ENCODE measurements around the gene SLC3A2.

Gene SLC3A2

GRCh38 chr11:62908468-62909072 is 27.9 kb downstream of the SLC3A2 start:
- no peak for DNase-seq (ENCODE audit: extremely low read depth in 1 of 2, low read depth in 1 of 2)

- no peak for DNase-seq (ENCODE audit: extremely low read depth in 1 of 2, low read depth in 1 of 2)
These were observed 28.6 kb downstream of the SLC3A2 start for GRCh38 chr11:62909107-62909894.

- no peak for DNase-seq (ENCODE audit: extremely low read depth in 1 of 2, low read depth in 1 of 2)
These were observed 29.6 kb downstream of the SLC3A2 start for GRCh38 chr11:62910141-62910882.

- no peak for DNase-seq (ENCODE audit: extremely low read depth in 1 of 2, low read depth in 1 of 2)
These were observed 30.7 kb downstream of the SLC3A2 start for GRCh38 chr11:62911137-62912130.

- no peak for DNase-seq (ENCODE audit: extremely low read depth in 1 of 2, low read depth in 1 of 2)
These were observed 31.6 kb downstream of the SLC3A2 start for GRCh38 chr11:62912268-62912667.

- DNase-seq (ENCODE audit: extremely low read depth in 1 of 2, low read depth in 1 of 2), result no peak
These were observed 33.7 kb downstream of the SLC3A2 start for GRCh38 chr11:62914416-62914815.

- DNase-seq (ENCODE audit: extremely low read depth in 1 of 2, low read depth in 1 of 2), result no peak
These were observed 37.3 kb downstream of the SLC3A2 start for GRCh38 chr11:62917906-62918502.

GRCh38 chr11:62918531-62918930 is 37.8 kb downstream of the SLC3A2 start:
- DNase-seq (ENCODE audit: extremely low read depth in 1 of 2, low read depth in 1 of 2), result no peak

GRCh38 chr11:62919476-62919875 is 38.8 kb downstream of the SLC3A2 start:
- DNase-seq (ENCODE audit: extremely low read depth in 1 of 2, low read depth in 1 of 2), result no peak

GRCh38 chr11:62919898-62920640 is 39.4 kb downstream of the SLC3A2 start:
- no peak for DNase-seq (ENCODE audit: extremely low read depth in 1 of 2, low read depth in 1 of 2)

GRCh38 chr11:62921201-62921572 is 40.5 kb downstream of the SLC3A2 start, which contains the start of gene CHRM1:
TSS of gene CHRM1 (minus strand) at chr11:62921363. CDS start at chr11:62911100, 10,263 bp downstream.
- no peak for DNase-seq (ENCODE audit: extremely low read depth in 1 of 2, low read depth in 1 of 2)

- no peak for DNase-seq (ENCODE audit: extremely low read depth in 1 of 2, low read depth in 1 of 2)
These were observed 41.0 kb downstream of the SLC3A2 start for GRCh38 chr11:62921573-62922188.

- no peak for DNase-seq (ENCODE audit: extremely low read depth in 1 of 2, low read depth in 1 of 2)
These were observed 41.5 kb downstream of the SLC3A2 start for GRCh38 chr11:62922189-62922589.

- no peak for DNase-seq (ENCODE audit: extremely low read depth in 1 of 2, low read depth in 1 of 2)
These were observed 42.1 kb downstream of the SLC3A2 start for GRCh38 chr11:62922653-62923431.

GRCh38 chr11:62923601-62924411 is 43.1 kb downstream of the SLC3A2 start:
- DNase-seq (ENCODE audit: extremely low read depth in 1 of 2, low read depth in 1 of 2), result no peak

- no peak for DNase-seq (ENCODE audit: extremely low read depth in 1 of 2, low read depth in 1 of 2)
These were observed 44.6 kb downstream of the SLC3A2 start for GRCh38 chr11:62925308-62925707.
